ENCODE results near the gene NCCRP1. TPM values are rescaled to one million over a fixed set of nuclear protein-coding genes. Genes with fewer than 3 reads are reported as not detected.

NCCRP1 gene
- total and polyA plus RNA-seq, 2 experiments from 2014 or later: 2.5 to 7.0 TPM

GRCh38 chr19:39156326-39157230, 40.2 kb upstream of the NCCRP1 start:
- Histone ChIP-seq H3K4me1 (ENCODE audit: insufficient read depth) (peaks cover 64% of the 10 kb centered on the region), H3K9me2 (replicated peaks; ENCODE audit: insufficient read depth) (no peaks in the 10 kb centered on the region), H3K36me3 (replicated peaks; ENCODE audit: insufficient read depth, low read depth) (no peaks in the 10 kb centered on the region), H3K9me3 (ENCODE audit: low read depth) (no peaks in the 10 kb centered on the region), H4K20me1 (ENCODE audit: insufficient read depth, poor library complexity, severe bottlenecking) (peaks cover 56% of the 10 kb centered on the region), H3K79me2 (peaks cover 98% of the 10 kb centered on the region), H2AFZ (no peak overlapping the region), H3K4me3 (no peak overlapping the region), H3K4me2 (peak overlapping the region; percentile 54), H3K27ac (no peak overlapping the region), H3K27me3 (no peaks in the 10 kb centered on the region)
- 75% methylated on average over 19 of the region's 24 CpGs for WGBS (ENCODE audit: low lambda C conversion rate, missing lambda C conversion rate)
- DNase-seq (ENCODE audit: low spot score): no peak
- TF ChIP-seq EZH2phosphoT487 (IDR thresholded peaks at IDR 0.05; ENCODE audit: low read depth, severe bottlenecking, unreplicated experiment) (no peak), CTCF (IDR thresholded peaks at IDR 0.05; ENCODE audit: poor library complexity) (no peak), EZH2 (IDR thresholded peaks at IDR 0.05; ENCODE audit: borderline replicate concordance) (no peak)

GRCh38 chr19:39157275-39157996, 39.3 kb upstream of the NCCRP1 start:
- whole genome bisulfite sequencing (ENCODE audit: low lambda C conversion rate, missing lambda C conversion rate): 79% methylated on average over 23 of the region's 23 CpGs
- Histone ChIP-seq H3K27me3 (no peaks in the 10 kb centered on the region), H3K4me1 (ENCODE audit: insufficient read depth) (peaks cover 64% of the 10 kb centered on the region), H4K20me1 (ENCODE audit: insufficient read depth, poor library complexity, severe bottlenecking) (peaks cover 60% of the 10 kb centered on the region), H3K79me2 (peaks cover 98% of the 10 kb centered on the region), H3K9me3 (ENCODE audit: low read depth) (no peaks in the 10 kb centered on the region), H3K9me2 (replicated peaks; ENCODE audit: insufficient read depth) (no peaks in the 10 kb centered on the region), H3K4me2 (no peak overlapping the region), H3K4me3 (no peak overlapping the region), H3K27ac (no peak overlapping the region), H2AFZ (no peak overlapping the region), H3K36me3 (replicated peaks; ENCODE audit: insufficient read depth, low read depth) (no peaks in the 10 kb centered on the region)
- DNase-seq (ENCODE audit: low spot score): no peak
- TF ChIP-seq EZH2 (IDR thresholded peaks at IDR 0.05; ENCODE audit: borderline replicate concordance) (no peak), EZH2phosphoT487 (IDR thresholded peaks at IDR 0.05; ENCODE audit: low read depth, severe bottlenecking, unreplicated experiment) (no peak), CTCF (IDR thresholded peaks at IDR 0.05; ENCODE audit: poor library complexity) (no peak)

- H4K20me1 ChIP-seq (ENCODE audit: insufficient read depth, poor library complexity, severe bottlenecking): peaks cover 65% of the 10 kb centered on the region
- H3K79me2 ChIP-seq: peaks cover 98% of the 10 kb centered on the region
- H3K27ac ChIP-seq: no peak overlapping the region
These were observed 38.8 kb upstream of the NCCRP1 start for GRCh38 chr19:39157997-39158389.

More at GRCh38 chr19:39157997-39158389, 38.8 kb upstream of the NCCRP1 start:
- Histone ChIP-seq H3K9me3 (ENCODE audit: low read depth) (no peaks in the 10 kb centered on the region), H2AFZ (no peak overlapping the region), H3K27me3 (no peaks in the 10 kb centered on the region), H3K9me2 (replicated peaks; ENCODE audit: insufficient read depth) (no peaks in the 10 kb centered on the region), H3K4me1 (ENCODE audit: insufficient read depth) (peaks cover 64% of the 10 kb centered on the region), H3K4me3 (no peak overlapping the region), H3K36me3 (replicated peaks; ENCODE audit: insufficient read depth, low read depth) (no peaks in the 10 kb centered on the region), H3K4me2 (no peak overlapping the region)
- WGBS (ENCODE audit: low lambda C conversion rate, missing lambda C conversion rate): 98% methylated on average over 14 of the region's 15 CpGs
- no peak for DNase-seq (ENCODE audit: low spot score)
- TF ChIP-seq CTCF (IDR thresholded peaks at IDR 0.05; ENCODE audit: poor library complexity) (no peak), EZH2phosphoT487 (IDR thresholded peaks at IDR 0.05; ENCODE audit: low read depth, severe bottlenecking, unreplicated experiment) (no peak), EZH2 (IDR thresholded peaks at IDR 0.05; ENCODE audit: borderline replicate concordance) (no peak)

Measured in hepatocyte (in vitro differentiated cells).